GM08714 (cell line): ENCODE measurements around the gene TUBG1.
"Not testable (repeated sequence)": the region's sequence is repeated elsewhere in the genome, so short reads cannot be mapped to it uniquely, and the experiment has no call there.

Experiments used
- H3K4me3 ChIP-seq: fragments of 200-500 bp; sonication (Bioruptor generic); 2 replicates; pipeline ENCODE4 v1.5.1; 2014; ENCODE audit warnings: mild to moderate bottlenecking, low read length, inconsistent platforms
- ZNF274 ChIP-seq: IDR thresholded peaks from 2 replicates; pipeline ENCODE4 v1.6.1; 2012; ENCODE audit warnings: mild to moderate bottlenecking, low read depth, low read length

Gene TUBG1

GRCh38 chr17:42596386-42596785 lies 13.1 kb upstream of the TUBG1 start:
- TF ChIP-seq ZNF274, result no peak
- no peak overlapping the region for H3K4me3 ChIP-seq

- H3K4me3 ChIP-seq, result no peak overlapping the region
- no peak for TF ChIP-seq ZNF274
Observed at GRCh38 chr17:42598905-42599304, 10.6 kb upstream of the TUBG1 start.

GRCh38 chr17:42603318-42603717 lies 6.2 kb upstream of the TUBG1 start:
- no peak overlapping the region for H3K4me3 ChIP-seq
- no peak for TF ChIP-seq ZNF274

DNA sequence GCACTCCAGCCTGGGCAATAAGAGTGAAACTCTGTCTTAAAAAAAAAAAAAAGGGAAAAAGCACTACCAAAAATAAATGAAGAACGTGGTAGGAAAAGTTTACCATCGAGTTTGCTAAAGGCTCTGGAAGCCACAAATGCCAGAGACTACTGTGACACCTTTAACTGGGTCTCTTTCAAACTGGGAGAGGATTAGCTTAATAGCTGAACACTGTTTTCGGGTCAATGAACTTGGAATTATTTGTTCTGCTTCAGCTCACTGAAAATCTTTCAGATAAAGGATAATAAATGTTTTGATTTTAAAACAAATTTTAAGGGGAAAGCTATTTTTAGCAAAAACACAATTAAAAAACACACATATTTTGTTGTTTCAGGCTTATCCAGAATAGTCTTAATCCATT lies 1.7 kb upstream of the TUBG1 start:
- H3K4me3 ChIP-seq, result peak overlapping the region; percentile 84
- TF ChIP-seq ZNF274, result no peak

DNA sequence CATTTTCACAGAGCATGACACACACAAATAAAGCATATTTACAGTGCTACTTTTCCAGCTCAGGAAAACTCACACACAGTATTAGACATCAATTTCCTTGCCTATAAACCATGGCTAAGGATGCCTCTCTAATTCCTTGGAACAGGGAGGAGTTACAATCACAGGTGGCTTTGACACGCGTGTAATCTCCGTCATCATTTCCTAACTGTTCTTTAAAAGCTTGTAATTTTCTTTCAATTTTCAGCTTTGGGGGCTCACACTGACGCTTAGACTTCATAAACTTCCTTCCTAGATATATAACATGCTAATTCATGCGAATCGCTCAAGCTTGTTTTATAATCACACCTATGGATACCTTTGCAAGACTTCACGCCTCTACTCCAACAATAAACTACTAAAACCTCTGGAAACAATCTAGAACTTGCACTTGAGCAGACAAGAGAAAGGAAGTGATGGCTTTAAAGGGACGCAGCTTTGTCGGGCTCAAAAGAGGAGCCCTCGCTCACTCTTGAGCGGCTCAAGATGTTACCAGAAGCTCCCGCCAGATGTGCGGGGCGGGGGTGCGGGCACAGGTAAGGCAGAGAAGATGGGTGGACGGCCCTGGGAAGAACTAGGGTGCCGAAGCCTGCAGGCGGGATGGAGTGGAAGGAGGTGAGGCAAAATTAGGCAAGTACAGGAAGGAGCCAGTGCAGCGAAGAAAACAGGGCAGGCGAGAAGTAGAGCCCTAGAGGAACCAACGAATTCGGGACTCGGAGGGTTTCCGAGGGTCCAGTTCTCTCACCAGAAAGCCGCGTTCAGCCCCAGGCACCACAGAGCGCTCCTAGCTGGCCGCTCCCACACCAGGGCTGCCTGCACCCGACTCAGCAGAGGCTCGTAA lies 940 bp upstream of the TUBG1 start:
- no peak for TF ChIP-seq ZNF274
- peak overlapping the region; percentile 84 for H3K4me3 ChIP-seq

DNA sequence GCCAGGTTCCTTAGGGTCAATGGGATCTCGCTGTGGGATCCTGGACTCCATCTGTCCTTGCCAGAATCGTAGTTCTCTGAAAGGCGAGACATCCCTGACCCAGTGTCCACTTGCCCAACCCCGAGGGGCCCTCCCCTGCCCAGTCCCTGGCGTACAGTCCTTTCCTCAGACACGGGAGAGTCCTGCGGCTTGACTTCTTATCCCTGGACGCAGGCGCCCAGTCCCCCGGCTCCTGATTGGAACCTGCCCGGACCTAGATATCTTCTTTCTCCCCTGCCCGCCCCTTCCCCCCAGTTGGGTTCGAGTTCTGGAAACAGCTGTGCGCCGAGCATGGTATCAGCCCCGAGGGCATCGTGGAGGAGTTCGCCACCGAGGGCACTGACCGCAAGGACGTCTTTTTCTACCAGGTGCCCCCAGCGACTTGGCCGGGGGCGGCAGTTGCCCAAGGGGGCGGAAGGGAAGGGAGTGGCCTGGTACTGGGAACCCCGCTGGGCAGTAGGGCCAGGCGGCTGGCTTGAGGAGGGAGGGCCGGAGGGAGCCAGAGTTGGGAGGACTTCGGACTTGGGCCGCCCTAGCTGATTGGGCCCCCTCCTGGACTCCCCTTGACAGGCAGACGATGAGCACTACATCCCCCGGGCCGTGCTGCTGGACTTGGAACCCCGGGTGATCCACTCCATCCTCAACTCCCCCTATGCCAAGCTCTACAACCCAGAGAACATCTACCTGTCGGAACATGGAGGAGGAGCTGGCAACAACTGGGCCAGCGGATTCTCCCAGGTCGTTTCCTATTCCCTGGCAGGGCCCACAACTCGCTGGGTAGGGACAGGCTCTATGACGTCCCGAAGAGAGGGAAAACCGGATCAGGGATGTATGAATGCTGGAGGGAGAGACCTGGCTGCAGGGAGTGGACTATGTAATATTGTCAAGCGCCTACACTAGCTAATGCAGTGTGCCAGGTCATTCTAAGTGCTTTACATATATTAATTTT lies 625 bp downstream of the TUBG1 start:
- H3K4me3 ChIP-seq, result peak overlapping the region; percentile 88

GRCh38 chr17:42612013-42612412 lies 2.5 kb downstream of the TUBG1 start:
- no peak for TF ChIP-seq ZNF274
- H3K4me3 ChIP-seq, result no peak overlapping the region

- TF ChIP-seq ZNF274, result no peak
- no peak overlapping the region for H3K4me3 ChIP-seq
Observed at GRCh38 chr17:42613699-42614295, 4.3 kb downstream of the TUBG1 start.

GRCh38 chr17:42617956-42618431 lies 8.5 kb downstream of the TUBG1 start:
- H3K4me3 ChIP-seq, result peak overlapping the region; percentile 41; the same call in 1 of the 2 replicates
- no peak for TF ChIP-seq ZNF274

DNA sequence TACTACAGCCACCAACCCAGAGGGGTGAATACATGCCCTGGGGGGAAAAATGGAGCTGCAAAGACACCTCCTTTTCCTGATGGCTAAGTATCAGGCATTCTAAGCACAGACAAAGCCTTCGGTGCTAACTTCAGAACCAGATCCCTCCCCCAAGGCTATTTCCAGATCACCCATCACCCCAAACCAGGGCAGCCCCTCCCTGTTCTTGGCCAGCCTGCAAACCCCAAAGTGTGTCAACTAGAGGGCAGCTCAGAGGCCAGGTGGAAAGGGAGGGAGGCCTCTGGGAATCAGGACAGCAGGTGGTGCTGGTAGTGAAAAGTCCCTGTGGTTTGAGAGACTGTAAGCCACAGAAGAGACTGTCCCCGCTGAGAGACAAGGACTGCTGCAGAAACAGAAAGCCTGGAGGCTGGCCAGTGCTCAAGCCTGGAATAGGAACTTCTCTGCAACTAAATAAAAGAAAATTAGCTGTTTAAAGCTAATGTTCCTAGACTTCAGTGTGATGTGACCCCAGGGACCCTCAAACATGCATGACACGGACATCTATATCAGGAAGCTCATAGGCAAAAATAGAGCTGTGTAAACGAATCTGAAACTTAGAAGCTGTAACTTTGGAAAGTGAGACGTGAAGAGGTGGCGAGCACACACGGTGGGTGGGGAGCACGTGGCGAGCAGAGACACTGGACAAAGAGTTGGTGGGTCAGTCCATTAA lies 9.1 kb downstream of the TUBG1 start:
- TF ChIP-seq ZNF274, result no peak
- peak overlapping the region; percentile 41; the same call in 1 of the 2 replicates for H3K4me3 ChIP-seq

DNA sequence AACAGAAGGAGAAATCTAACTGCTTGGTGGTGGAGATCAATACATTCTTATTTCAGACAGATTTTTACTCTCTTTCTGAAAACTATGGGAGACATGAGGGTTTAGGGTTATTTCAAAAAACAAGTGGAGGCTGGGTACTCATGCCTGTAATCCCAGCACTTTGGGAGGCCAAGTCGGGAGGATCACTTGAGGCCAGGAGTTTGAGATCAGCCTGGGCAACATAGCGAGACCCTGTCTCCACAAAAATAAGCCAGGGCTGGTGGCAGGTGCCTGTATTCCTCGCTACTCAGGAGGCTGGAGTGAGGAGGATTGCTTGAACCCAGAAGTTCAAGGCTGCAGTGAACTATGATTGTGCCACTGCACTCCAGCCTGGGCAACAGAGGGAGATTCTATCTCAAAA lies 12.5 kb downstream of the TUBG1 start:
- H3K4me3 ChIP-seq, result not testable (repeated sequence)

- H3K4me3 ChIP-seq, result no peak overlapping the region
- TF ChIP-seq ZNF274, result no peak
Observed at GRCh38 chr17:42623271-42623670, 13.8 kb downstream of the TUBG1 start.

- TF ChIP-seq ZNF274, result no peak
Observed at GRCh38 chr17:42623732-42624596, 14.5 kb downstream of the TUBG1 start.

GRCh38 chr17:42627032-42627764 lies 17.7 kb downstream of the TUBG1 start:
- H3K4me3 ChIP-seq, result not testable (repeated sequence)

More at GRCh38 chr17:42623732-42624596, 14.5 kb downstream of the TUBG1 start:
- no peak overlapping the region for H3K4me3 ChIP-seq
